ENCODE results near the gene RRAD.

GRCh38 chr16:66961065-66961744, 35.9 kb upstream of the RRAD start, which contains the start of gene CES3:
- TF ChIP-seq CTCF (conservative IDR thresholded peaks at IDR 0.05; ENCODE audit: low read depth, low read length) (peak; percentile 71), POLR2A (IDR thresholded peaks at IDR 0.05; ENCODE audit: low read depth, low read length) (no peak), RAD21 (IDR thresholded peaks at IDR 0.05; ENCODE audit: low read length) (peak; percentile 37), SMC3 (IDR thresholded peaks at IDR 0.05; ENCODE audit: low read depth, low read length) (peak; percentile 55)

Data from IMR-90 (cell line).